ENCODE measurements around the gene TRNAU1AP.

TRNAU1AP gene

GRCh38 chr1:28551381-28551780 is 1.5 kb upstream of the TRNAU1AP start:
- no peak overlapping the region for H3K4ac ChIP-seq (ENCODE audit: low read depth in 1 of 2, low read length in 2 of 2)
- H3K4me2 ChIP-seq (ENCODE audit: low read length, poor library complexity, severe bottlenecking) = no peak overlapping the region
- H4K91ac ChIP-seq (ENCODE audit: low read length) = no peak overlapping the region
- no peak overlapping the region for H2BK5ac ChIP-seq (ENCODE audit: low read depth, low read length, poor library complexity, severe bottlenecking)
- over 99% methylated on average over 6 of the region's 6 CpGs for WGBS
- no peaks in the 10 kb centered on the region for H3K9me3 ChIP-seq (ENCODE audit: control insufficient read depth, low read length)
- no peak overlapping the region for H2BK15ac ChIP-seq (ENCODE audit: low read depth, poor library complexity, severe bottlenecking)
- H3K27ac ChIP-seq (ENCODE audit: low read length, poor library complexity, severe bottlenecking) = no peak overlapping the region
- H3K14ac ChIP-seq (ENCODE audit: low read length in 2 of 2) = no peak overlapping the region
- peaks cover 5% of the 10 kb centered on the region for H3K4me1 ChIP-seq (ENCODE audit: control insufficient read depth, insufficient read depth, low read depth, low read length)
- no peak overlapping the region for H3K18ac ChIP-seq (ENCODE audit: low read depth in 1 of 2, low read length in 2 of 2)
- H2BK120ac ChIP-seq (ENCODE audit: low read depth, low read length) = no peak overlapping the region
- no peak for DNase-seq
- H2BK12ac ChIP-seq (ENCODE audit: low read length in 2 of 2) = no peak overlapping the region
- no peak overlapping the region for H4K8ac ChIP-seq (ENCODE audit: low read length)
- no peak overlapping the region for H2AK5ac ChIP-seq (ENCODE audit: low read length, severe bottlenecking)
- H3K23ac ChIP-seq (ENCODE audit: low read length in 2 of 2) = no peak overlapping the region
- H3K9ac ChIP-seq (ENCODE audit: low read length) = no peak overlapping the region
- no peak overlapping the region for H2AFZ ChIP-seq (ENCODE audit: low read depth, low read length)
- peaks cover 1% of the 10 kb centered on the region for H3K79me1 ChIP-seq (replicated peaks; ENCODE audit: low read length, poor library complexity, severe bottlenecking)
- peaks cover 3 to 10% of the 10 kb centered on the region in 2 experiments for H3K36me3 ChIP-seq (ENCODE audit: control insufficient read depth in 1 of 2, insufficient read depth in 2 of 2, low read depth in 1 of 2, low read length in 2 of 2)
- no peaks in the 10 kb centered on the region for H3K27me3 ChIP-seq (ENCODE audit: control insufficient read depth in 1 of 2, insufficient read depth in 1 of 2, low read length in 2 of 2)
- no peak overlapping the region for H3K4me3 ChIP-seq (ENCODE audit: insufficient read depth in 1 of 2, low read depth in 1 of 2, low read length in 2 of 2)

- no peak overlapping the region for H2AK5ac ChIP-seq (ENCODE audit: low read length, severe bottlenecking)
- H3K14ac ChIP-seq (ENCODE audit: low read length in 2 of 2) = no peak overlapping the region
- H2AFZ ChIP-seq (ENCODE audit: low read depth, low read length) = no peak overlapping the region
- H3K4me2 ChIP-seq (ENCODE audit: low read length, poor library complexity, severe bottlenecking) = no peak overlapping the region
- no peak overlapping the region for H3K9ac ChIP-seq (ENCODE audit: low read length)
- no peak overlapping the region for H2BK5ac ChIP-seq (ENCODE audit: low read depth, low read length, poor library complexity, severe bottlenecking)
- H3K4me1 ChIP-seq (ENCODE audit: control insufficient read depth, insufficient read depth, low read depth, low read length) = no peaks in the 10 kb centered on the region
- H3K79me1 ChIP-seq (replicated peaks; ENCODE audit: low read length, poor library complexity, severe bottlenecking) = peaks cover 10% of the 10 kb centered on the region
- DNase-seq = no peak
- no peak overlapping the region for H3K4ac ChIP-seq (ENCODE audit: low read depth in 1 of 2, low read length in 2 of 2)
- no peaks in the 10 kb centered on the region for H3K27me3 ChIP-seq (ENCODE audit: control insufficient read depth in 1 of 2, insufficient read depth in 1 of 2, low read length in 2 of 2)
- H3K4me3 ChIP-seq (ENCODE audit: insufficient read depth in 1 of 2, low read depth in 1 of 2, low read length in 2 of 2) = no peak overlapping the region
- no peak overlapping the region for H2BK15ac ChIP-seq (ENCODE audit: low read depth, poor library complexity, severe bottlenecking)
- H3K9me3 ChIP-seq (ENCODE audit: control insufficient read depth, low read length) = no peaks in the 10 kb centered on the region
- no peak overlapping the region for H3K23ac ChIP-seq (ENCODE audit: low read length in 2 of 2)
- H3K27ac ChIP-seq (ENCODE audit: low read length, poor library complexity, severe bottlenecking) = no peak overlapping the region
- 98% methylated on average over 3 of the region's 3 CpGs for WGBS
- no peak overlapping the region for H2BK12ac ChIP-seq (ENCODE audit: low read length in 2 of 2)
- no peak overlapping the region for H3K18ac ChIP-seq (ENCODE audit: low read depth in 1 of 2, low read length in 2 of 2)
- no peak overlapping the region for H2BK120ac ChIP-seq (ENCODE audit: low read depth, low read length)
- H4K91ac ChIP-seq (ENCODE audit: low read length) = no peak overlapping the region
- H4K8ac ChIP-seq (ENCODE audit: low read length) = no peak overlapping the region
- H3K36me3 ChIP-seq (ENCODE audit: control insufficient read depth in 1 of 2, insufficient read depth in 2 of 2, low read depth in 1 of 2, low read length in 2 of 2) = peaks cover 56 to 72% of the 10 kb centered on the region in 2 experiments
These were observed 8.0 kb downstream of the TRNAU1AP start for GRCh38 chr1:28560886-28561285.

GRCh38 chr1:28564310-28564709 is 11.4 kb downstream of the TRNAU1AP start:
- Histone ChIP-seq H3K27me3 (ENCODE audit: control insufficient read depth in 1 of 2, insufficient read depth in 1 of 2, low read length in 2 of 2) (no peaks in the 10 kb centered on the region), H2BK15ac (ENCODE audit: low read depth, poor library complexity, severe bottlenecking) (no peak overlapping the region), H3K27ac (ENCODE audit: low read length, poor library complexity, severe bottlenecking) (no peak overlapping the region), H3K14ac (ENCODE audit: low read length in 2 of 2) (no peak overlapping the region), H3K18ac (ENCODE audit: low read depth in 1 of 2, low read length in 2 of 2) (no peak overlapping the region), H2BK5ac (ENCODE audit: low read depth, low read length, poor library complexity, severe bottlenecking) (no peak overlapping the region), H3K4me1 (ENCODE audit: control insufficient read depth, insufficient read depth, low read depth, low read length) (no peaks in the 10 kb centered on the region), H3K4me3 (ENCODE audit: insufficient read depth in 1 of 2, low read depth in 1 of 2, low read length in 2 of 2) (no peak overlapping the region), H2AK5ac (ENCODE audit: low read length, severe bottlenecking) (no peak overlapping the region), H3K36me3 (ENCODE audit: control insufficient read depth in 1 of 2, insufficient read depth in 2 of 2, low read depth in 1 of 2, low read length in 2 of 2) (peaks cover 58 to 78% of the 10 kb centered on the region in 2 experiments), H3K9ac (ENCODE audit: low read length) (no peak overlapping the region), H3K4me2 (ENCODE audit: low read length, poor library complexity, severe bottlenecking) (no peak overlapping the region), H3K79me1 (replicated peaks; ENCODE audit: low read length, poor library complexity, severe bottlenecking) (peaks cover 11% of the 10 kb centered on the region), H2AFZ (ENCODE audit: low read depth, low read length) (no peak overlapping the region), H2BK12ac (ENCODE audit: low read length in 2 of 2) (no peak overlapping the region), H3K9me3 (ENCODE audit: control insufficient read depth, low read length) (no peaks in the 10 kb centered on the region), H4K91ac (ENCODE audit: low read length) (no peak overlapping the region), H3K4ac (ENCODE audit: low read depth in 1 of 2, low read length in 2 of 2) (no peak overlapping the region), H4K8ac (ENCODE audit: low read length) (no peak overlapping the region), H2BK120ac (ENCODE audit: low read depth, low read length) (no peak overlapping the region), H3K23ac (ENCODE audit: low read length in 2 of 2) (no peak overlapping the region)
- DNase-seq = no peak

GRCh38 chr1:28565040-28565439 is 12.2 kb downstream of the TRNAU1AP start:
- Histone ChIP-seq H3K36me3 (ENCODE audit: control insufficient read depth in 1 of 2, insufficient read depth in 2 of 2, low read depth in 1 of 2, low read length in 2 of 2) (peaks cover 58 to 74% of the 10 kb centered on the region in 2 experiments), H3K9ac (ENCODE audit: low read length) (no peak overlapping the region), H2BK15ac (ENCODE audit: low read depth, poor library complexity, severe bottlenecking) (no peak overlapping the region), H3K4me1 (ENCODE audit: control insufficient read depth, insufficient read depth, low read depth, low read length) (no peaks in the 10 kb centered on the region), H3K27ac (ENCODE audit: low read length, poor library complexity, severe bottlenecking) (no peak overlapping the region), H3K9me3 (ENCODE audit: control insufficient read depth, low read length) (no peaks in the 10 kb centered on the region), H4K8ac (ENCODE audit: low read length) (no peak overlapping the region), H2AK5ac (ENCODE audit: low read length, severe bottlenecking) (no peak overlapping the region), H3K4me3 (ENCODE audit: insufficient read depth in 1 of 2, low read depth in 1 of 2, low read length in 2 of 2) (no peak overlapping the region), H3K23ac (ENCODE audit: low read length in 2 of 2) (no peak overlapping the region), H3K79me1 (replicated peaks; ENCODE audit: low read length, poor library complexity, severe bottlenecking) (peaks cover 11% of the 10 kb centered on the region), H2AFZ (ENCODE audit: low read depth, low read length) (no peak overlapping the region), H3K14ac (ENCODE audit: low read length in 2 of 2) (no peak overlapping the region), H3K4ac (ENCODE audit: low read depth in 1 of 2, low read length in 2 of 2) (no peak overlapping the region), H3K18ac (ENCODE audit: low read depth in 1 of 2, low read length in 2 of 2) (no peak overlapping the region), H2BK12ac (ENCODE audit: low read length in 2 of 2) (no peak overlapping the region), H4K91ac (ENCODE audit: low read length) (no peak overlapping the region), H3K27me3 (ENCODE audit: control insufficient read depth in 1 of 2, insufficient read depth in 1 of 2, low read length in 2 of 2) (no peaks in the 10 kb centered on the region), H2BK120ac (ENCODE audit: low read depth, low read length) (no peak overlapping the region), H2BK5ac (ENCODE audit: low read depth, low read length, poor library complexity, severe bottlenecking) (no peak overlapping the region), H3K4me2 (ENCODE audit: low read length, poor library complexity, severe bottlenecking) (no peak overlapping the region)
- no peak for DNase-seq
- WGBS = 97% methylated on average over 7 of the region's 7 CpGs

All from mesenchymal stem cell (in vitro differentiated cells and primary cell).